ENCODE results near the gene TLL1.
A peak's percentile ranks its signal among the peaks of the same experiment; 100 is the strongest.

Gene TLL1

GRCh38 chr4:165944900-165945299 is 71.9 kb downstream of the TLL1 start:
- no peak overlapping the region for H2BK5ac ChIP-seq (ENCODE audit: low read length)
- H4K5ac ChIP-seq (ENCODE audit: low read length) = no peak overlapping the region
- no peak overlapping the region for H3K9ac ChIP-seq (ENCODE audit: low read length)
- WGBS (ENCODE audit: extremely low coverage, insufficient coverage, low lambda C conversion rate) = 100% methylated on average over 1 of the region's 4 CpGs
- no peak overlapping the region for H4K8ac ChIP-seq (ENCODE audit: low read depth, low read length)
- H3K27me3 ChIP-seq (ENCODE audit: insufficient read depth, low read length, poor library complexity) = no peaks in the 10 kb centered on the region
- no peak overlapping the region for H2BK15ac ChIP-seq (replicated peaks; ENCODE audit: low read depth)
- H3K4me1 ChIP-seq (ENCODE audit: control insufficient read depth, low read depth, low read length) = no peaks in the 10 kb centered on the region
- H3K4ac ChIP-seq (ENCODE audit: low read depth, low read length) = no peak overlapping the region
- no peak overlapping the region for H3K56ac ChIP-seq (ENCODE audit: low read length)
- no peak overlapping the region for H3K27ac ChIP-seq (ENCODE audit: low read depth, low read length)
- no peak overlapping the region for H3K23ac ChIP-seq (ENCODE audit: low read length)
- no peaks in the 10 kb centered on the region for H3K36me3 ChIP-seq (ENCODE audit: control insufficient read depth, insufficient read depth, low read length)
- H3K18ac ChIP-seq (ENCODE audit: low read length) = no peak overlapping the region
- no peak overlapping the region for H2BK120ac ChIP-seq (ENCODE audit: low read depth, low read length)
- H2AK5ac ChIP-seq (ENCODE audit: low read length) = no peak overlapping the region
- H3K79me2 ChIP-seq (ENCODE audit: control insufficient read depth, insufficient read depth, low read length) = no peaks in the 10 kb centered on the region
- no peak overlapping the region for H3K4me2 ChIP-seq (ENCODE audit: low read length)
- no peak for DNase-seq
- H3K79me1 ChIP-seq (ENCODE audit: low read length) = no peaks in the 10 kb centered on the region
- no peak overlapping the region for H3K4me3 ChIP-seq (ENCODE audit: low read length)

GRCh38 chr4:165945991-165946390 is 73.0 kb downstream of the TLL1 start:
- Histone ChIP-seq H2BK5ac (ENCODE audit: low read length) (no peak overlapping the region), H3K9ac (ENCODE audit: low read length) (no peak overlapping the region), H3K4me1 (ENCODE audit: control insufficient read depth, low read depth, low read length) (no peaks in the 10 kb centered on the region), H2AK5ac (ENCODE audit: low read length) (no peak overlapping the region), H4K5ac (ENCODE audit: low read length) (no peak overlapping the region), H3K23ac (ENCODE audit: low read length) (no peak overlapping the region), H3K56ac (ENCODE audit: low read length) (no peak overlapping the region), H3K79me1 (ENCODE audit: low read length) (no peaks in the 10 kb centered on the region), H3K36me3 (ENCODE audit: control insufficient read depth, insufficient read depth, low read length) (no peaks in the 10 kb centered on the region), H4K8ac (ENCODE audit: low read depth, low read length) (no peak overlapping the region), H3K79me2 (ENCODE audit: control insufficient read depth, insufficient read depth, low read length) (no peaks in the 10 kb centered on the region), H3K4ac (ENCODE audit: low read depth, low read length) (no peak overlapping the region), H3K27ac (ENCODE audit: low read depth, low read length) (no peak overlapping the region), H3K4me2 (ENCODE audit: low read length) (no peak overlapping the region), H2BK15ac (replicated peaks; ENCODE audit: low read depth) (no peak overlapping the region), H3K4me3 (ENCODE audit: low read length) (no peak overlapping the region), H2BK120ac (ENCODE audit: low read depth, low read length) (no peak overlapping the region), H3K18ac (ENCODE audit: low read length) (no peak overlapping the region), H3K27me3 (ENCODE audit: insufficient read depth, low read length, poor library complexity) (no peaks in the 10 kb centered on the region)
- no CpG with 5 or more reads among the region's 3 CpGs for WGBS (ENCODE audit: extremely low coverage, insufficient coverage, low lambda C conversion rate)
- peak; percentile 42 for DNase-seq

- no peak overlapping the region for H3K4me2 ChIP-seq (ENCODE audit: low read length)
- H3K79me2 ChIP-seq (ENCODE audit: control insufficient read depth, insufficient read depth, low read length) = no peaks in the 10 kb centered on the region
- no peak for DNase-seq
- H2AK5ac ChIP-seq (ENCODE audit: low read length) = no peak overlapping the region
- WGBS (ENCODE audit: extremely low coverage, insufficient coverage, low lambda C conversion rate) = no CpG with 5 or more reads among the region's 3 CpGs
- no peak overlapping the region for H3K56ac ChIP-seq (ENCODE audit: low read length)
- H3K4me1 ChIP-seq (ENCODE audit: control insufficient read depth, low read depth, low read length) = no peaks in the 10 kb centered on the region
- no peak overlapping the region for H3K9ac ChIP-seq (ENCODE audit: low read length)
- H3K4ac ChIP-seq (ENCODE audit: low read depth, low read length) = no peak overlapping the region
- no peak overlapping the region for H3K23ac ChIP-seq (ENCODE audit: low read length)
- no peak overlapping the region for H2BK120ac ChIP-seq (ENCODE audit: low read depth, low read length)
- H3K79me1 ChIP-seq (ENCODE audit: low read length) = no peaks in the 10 kb centered on the region
- no peak overlapping the region for H3K4me3 ChIP-seq (ENCODE audit: low read length)
- H3K27me3 ChIP-seq (ENCODE audit: insufficient read depth, low read length, poor library complexity) = no peaks in the 10 kb centered on the region
- no peak overlapping the region for H4K8ac ChIP-seq (ENCODE audit: low read depth, low read length)
- no peak overlapping the region for H2BK5ac ChIP-seq (ENCODE audit: low read length)
- H3K36me3 ChIP-seq (ENCODE audit: control insufficient read depth, insufficient read depth, low read length) = no peaks in the 10 kb centered on the region
- no peak overlapping the region for H3K27ac ChIP-seq (ENCODE audit: low read depth, low read length)
- H4K5ac ChIP-seq (ENCODE audit: low read length) = no peak overlapping the region
- H3K18ac ChIP-seq (ENCODE audit: low read length) = no peak overlapping the region
- no peak overlapping the region for H2BK15ac ChIP-seq (replicated peaks; ENCODE audit: low read depth)
Observed at GRCh38 chr4:165947019-165947418, 74.0 kb downstream of the TLL1 start.

- H3K4ac ChIP-seq (ENCODE audit: low read depth, low read length) = no peak overlapping the region
- H3K27ac ChIP-seq (ENCODE audit: low read depth, low read length) = no peak overlapping the region
- no peak overlapping the region for H3K4me2 ChIP-seq (ENCODE audit: low read length)
- no peaks in the 10 kb centered on the region for H3K27me3 ChIP-seq (ENCODE audit: insufficient read depth, low read length, poor library complexity)
- no peak overlapping the region for H2BK5ac ChIP-seq (ENCODE audit: low read length)
- H3K56ac ChIP-seq (ENCODE audit: low read length) = no peak overlapping the region
- no CpG with 5 or more reads among the region's 4 CpGs for WGBS (ENCODE audit: extremely low coverage, insufficient coverage, low lambda C conversion rate)
- no peak overlapping the region for H2BK120ac ChIP-seq (ENCODE audit: low read depth, low read length)
- H4K5ac ChIP-seq (ENCODE audit: low read length) = no peak overlapping the region
- no peaks in the 10 kb centered on the region for H3K36me3 ChIP-seq (ENCODE audit: control insufficient read depth, insufficient read depth, low read length)
- H3K79me2 ChIP-seq (ENCODE audit: control insufficient read depth, insufficient read depth, low read length) = no peaks in the 10 kb centered on the region
- no peaks in the 10 kb centered on the region for H3K79me1 ChIP-seq (ENCODE audit: low read length)
- H3K4me3 ChIP-seq (ENCODE audit: low read length) = no peak overlapping the region
- no peaks in the 10 kb centered on the region for H3K4me1 ChIP-seq (ENCODE audit: control insufficient read depth, low read depth, low read length)
- no peak overlapping the region for H3K18ac ChIP-seq (ENCODE audit: low read length)
- H2BK15ac ChIP-seq (replicated peaks; ENCODE audit: low read depth) = no peak overlapping the region
- H2AK5ac ChIP-seq (ENCODE audit: low read length) = no peak overlapping the region
- H4K8ac ChIP-seq (ENCODE audit: low read depth, low read length) = no peak overlapping the region
- no peak for DNase-seq
- no peak overlapping the region for H3K9ac ChIP-seq (ENCODE audit: low read length)
- H3K23ac ChIP-seq (ENCODE audit: low read length) = no peak overlapping the region
Observed at GRCh38 chr4:165953181-165953580, 80.1 kb downstream of the TLL1 start.

GRCh38 chr4:165963621-165964020 is 90.6 kb downstream of the TLL1 start:
- no peak overlapping the region for H3K27ac ChIP-seq (ENCODE audit: low read depth, low read length)
- H4K5ac ChIP-seq (ENCODE audit: low read length) = no peak overlapping the region
- H3K27me3 ChIP-seq (ENCODE audit: insufficient read depth, low read length, poor library complexity) = no peaks in the 10 kb centered on the region
- no CpG with 5 or more reads among the region's 2 CpGs for WGBS (ENCODE audit: extremely low coverage, insufficient coverage, low lambda C conversion rate)
- no peak overlapping the region for H3K4me2 ChIP-seq (ENCODE audit: low read length)
- no peaks in the 10 kb centered on the region for H3K79me2 ChIP-seq (ENCODE audit: control insufficient read depth, insufficient read depth, low read length)
- no peaks in the 10 kb centered on the region for H3K4me1 ChIP-seq (ENCODE audit: control insufficient read depth, low read depth, low read length)
- H2BK5ac ChIP-seq (ENCODE audit: low read length) = no peak overlapping the region
- no peaks in the 10 kb centered on the region for H3K79me1 ChIP-seq (ENCODE audit: low read length)
- no peak overlapping the region for H4K8ac ChIP-seq (ENCODE audit: low read depth, low read length)
- H3K4me3 ChIP-seq (ENCODE audit: low read length) = no peak overlapping the region
- DNase-seq = no peak
- no peak overlapping the region for H2BK120ac ChIP-seq (ENCODE audit: low read depth, low read length)
- H3K18ac ChIP-seq (ENCODE audit: low read length) = no peak overlapping the region
- H2AK5ac ChIP-seq (ENCODE audit: low read length) = no peak overlapping the region
- no peak overlapping the region for H2BK15ac ChIP-seq (replicated peaks; ENCODE audit: low read depth)
- no peak overlapping the region for H3K4ac ChIP-seq (ENCODE audit: low read depth, low read length)
- H3K36me3 ChIP-seq (ENCODE audit: control insufficient read depth, insufficient read depth, low read length) = no peaks in the 10 kb centered on the region
- no peak overlapping the region for H3K9ac ChIP-seq (ENCODE audit: low read length)
- H3K56ac ChIP-seq (ENCODE audit: low read length) = no peak overlapping the region
- no peak overlapping the region for H3K23ac ChIP-seq (ENCODE audit: low read length)

GRCh38 chr4:165964591-165964990 is 91.6 kb downstream of the TLL1 start:
- no peak overlapping the region for H3K56ac ChIP-seq (ENCODE audit: low read length)
- no peaks in the 10 kb centered on the region for H3K36me3 ChIP-seq (ENCODE audit: control insufficient read depth, insufficient read depth, low read length)
- WGBS (ENCODE audit: extremely low coverage, insufficient coverage, low lambda C conversion rate) = no CpG with 5 or more reads among the region's 5 CpGs
- no peak overlapping the region for H3K18ac ChIP-seq (ENCODE audit: low read length)
- H3K4ac ChIP-seq (ENCODE audit: low read depth, low read length) = no peak overlapping the region
- no peak overlapping the region for H4K5ac ChIP-seq (ENCODE audit: low read length)
- H3K4me3 ChIP-seq (ENCODE audit: low read length) = no peak overlapping the region
- H3K4me2 ChIP-seq (ENCODE audit: low read length) = no peak overlapping the region
- no peak overlapping the region for H2BK120ac ChIP-seq (ENCODE audit: low read depth, low read length)
- no peaks in the 10 kb centered on the region for H3K79me1 ChIP-seq (ENCODE audit: low read length)
- H3K79me2 ChIP-seq (ENCODE audit: control insufficient read depth, insufficient read depth, low read length) = no peaks in the 10 kb centered on the region
- no peaks in the 10 kb centered on the region for H3K4me1 ChIP-seq (ENCODE audit: control insufficient read depth, low read depth, low read length)
- H3K9ac ChIP-seq (ENCODE audit: low read length) = no peak overlapping the region
- no peak overlapping the region for H2BK15ac ChIP-seq (replicated peaks; ENCODE audit: low read depth)
- H3K27me3 ChIP-seq (ENCODE audit: insufficient read depth, low read length, poor library complexity) = no peaks in the 10 kb centered on the region
- H2BK5ac ChIP-seq (ENCODE audit: low read length) = no peak overlapping the region
- H2AK5ac ChIP-seq (ENCODE audit: low read length) = no peak overlapping the region
- H4K8ac ChIP-seq (ENCODE audit: low read depth, low read length) = no peak overlapping the region
- H3K23ac ChIP-seq (ENCODE audit: low read length) = no peak overlapping the region
- no peak for DNase-seq
- H3K27ac ChIP-seq (ENCODE audit: low read depth, low read length) = no peak overlapping the region
